ENCODE measurements around the gene ASB3. TPM values are rescaled to one million over a fixed set of nuclear protein-coding genes. Genes with fewer than 3 reads are reported as not detected.

ASB3 gene
- polyA plus RNA-seq, 3 donors: 25.6 to 33.7 (median 30.1) TPM

Other genes with a start within 250 kb of the ASB3 start
- 1 to 10 TPM; 3.2 to 4.3 (median 3.7) TPM for gene CHAC2, start 19.1 kb downstream of the ASB3 start, polyA plus RNA-seq (ENCODE audit: insufficient read length in 3 of 3)
- 10 to 100 TPM; 62.7 to 66.3 (median 65.4) TPM for gene ERLEC1, start 91 bp upstream of the ASB3 start, polyA plus RNA-seq (ENCODE audit: insufficient read length in 3 of 3)
- gene GPR75, start 73.0 kb upstream of the ASB3 start, polyA plus RNA-seq (ENCODE audit: insufficient read length in 3 of 3): 1 to 10 TPM; 1.6 to 4.8 (median 3.9) TPM
- gene PSME4, start 184.0 kb upstream of the ASB3 start, polyA plus RNA-seq (ENCODE audit: insufficient read length in 3 of 3): 10 to 100 TPM; 53.9 to 71.3 (median 54.5) TPM